GM18505 (cell line): ENCODE data around the gene SAA2.
A peak's percentile ranks its signal among the peaks of the same experiment; 100 is the strongest.
"Not testable (repeated sequence)": the region's sequence is repeated elsewhere in the genome, so short reads cannot be mapped to it uniquely, and the experiment has no call there.

Experiments used
- ATAC-seq: cut with Tn5 transposase; IDR thresholded peaks from one replicate; pipeline ENCODE4 v1.9.1; 2021; ENCODE audit not compliant: unreplicated experiment
- POLR2A ChIP-seq: IDR thresholded peaks from 4 replicates; pipeline ENCODE4 v1.6.1; 2011; ENCODE audit warnings: borderline replicate concordance; ENCODE audit not compliant: insufficient read depth, insufficient read length; ENCODE audit errors: extremely low read depth

Gene SAA2

GRCh38 chr11:18264677-18265555, 16.4 kb upstream of the SAA2 start:
- no peak for ATAC-seq
- TF ChIP-seq POLR2A, result no peak

GRCh38 chr11:18264035-18264434, 15.6 kb upstream of the SAA2 start:
- no peak for ATAC-seq
- TF ChIP-seq POLR2A, result no peak

GRCh38 chr11:18262681-18263350, 14.3 kb upstream of the SAA2 start:
- not testable (repeated sequence) for ATAC-seq

GRCh38 chr11:18261721-18262120, 13.3 kb upstream of the SAA2 start:
- TF ChIP-seq POLR2A, result no peak

GRCh38 chr11:18259259-18259658, 10.8 kb upstream of the SAA2 start:
- no peak for TF ChIP-seq POLR2A
- no peak for ATAC-seq

More at GRCh38 chr11:18261721-18262120, 13.3 kb upstream of the SAA2 start:
- ATAC-seq, result no peak

GRCh38 chr11:18254781-18255361, 6.4 kb upstream of the SAA2 start:
- ATAC-seq, result no peak

GRCh38 chr11:18253778-18254338, 5.4 kb upstream of the SAA2 start:
- TF ChIP-seq POLR2A, result no peak
- no peak for ATAC-seq

More at GRCh38 chr11:18254781-18255361, 6.4 kb upstream of the SAA2 start:
- no peak for TF ChIP-seq POLR2A

GRCh38 chr11:18253233-18253632, 4.8 kb upstream of the SAA2 start:
- no peak for ATAC-seq
- TF ChIP-seq POLR2A, result no peak

GRCh38 chr11:18247191-18247581, 1.3 kb downstream of the SAA2 start:
- peak; percentile 3 for ATAC-seq

- ATAC-seq, result peak; percentile 65
These were observed 1.9 kb downstream of the SAA2 start for GRCh38 chr11:18246379-18247190.

GRCh38 chr11:18245396-18245795, 3.1 kb downstream of the SAA2 start:
- ATAC-seq, result no peak
- TF ChIP-seq POLR2A, result no peak

GRCh38 chr11:18243783-18244362, 4.6 kb downstream of the SAA2 start:
- ATAC-seq, result no peak
- no peak for TF ChIP-seq POLR2A

GRCh38 chr11:18239655-18240054, 8.8 kb downstream of the SAA2 start:
- no peak for TF ChIP-seq POLR2A
- no peak for ATAC-seq

- no peak for ATAC-seq
- no peak for TF ChIP-seq POLR2A
These were observed 11.7 kb downstream of the SAA2 start, which contains the start of gene SAA4 for GRCh38 chr11:18236664-18237356. TSS of gene SAA4 (minus strand) at chr11:18236802. CDS start at chr11:18235926, 876 bp downstream.
